ENCODE measurements around the gene CA7. TPM values are rescaled to one million over a fixed set of nuclear protein-coding genes. Genes with fewer than 3 reads are reported as not detected.

CA7 gene
- total RNA-seq, 4 donors from 2014 or later = 107 to 237 (median 152) TPM

- H3K4me3 ChIP-seq = no peak overlapping the region
- H3K36me3 ChIP-seq = no peaks in the 10 kb centered on the region
- H3K27me3 ChIP-seq = peaks cover 32% of the 10 kb centered on the region
- TF ChIP-seq POLR2A (IDR thresholded peaks at IDR 0.05) (no peak), EP300 (IDR thresholded peaks at IDR 0.05; ENCODE audit: low read depth) (no peak), CTCF (IDR thresholded peaks at IDR 0.05) (no peak), POLR2AphosphoS5 (IDR thresholded peaks at IDR 0.05) (no peak)
- 92% methylated on average over 6 of the region's 6 CpGs; no CpG with 5 or more reads in 1 of the 2 donors for WGBS, 2 donors (ENCODE audit: low coverage in 1 of 2)
- DNase-seq = no peak
- H3K27ac ChIP-seq = no peak overlapping the region
- peaks cover 4 to 14% (median 12%) of the 10 kb centered on the region in 4 donors for H3K4me1 ChIP-seq
- intact Hi-C loops (cut with DNase I; ENCODE audit: low total_unique reads) (no loop called here), in situ Hi-C loops (cut with MboI; ENCODE audit: low pct_ligation_motif_present in 1 of 4, low pct_unique_long_range_greater_than_20kb in 1 of 4, low sequenced_read_pairs in 3 of 4) (no loop called here)
- no peaks in the 10 kb centered on the region for H3K9me3 ChIP-seq
Observed at GRCh38 chr16:66846831-66847230, 2.6 kb downstream of the CA7 start.

- H3K36me3 ChIP-seq = no peaks in the 10 kb centered on the region
- intact Hi-C loops (cut with DNase I; ENCODE audit: low total_unique reads) = loop anchor here (2.0 kb wide), 1 partner anchor 45 kb away; no protein-coding TSS in a partner anchor
- in situ Hi-C loops (cut with MboI; ENCODE audit: low pct_ligation_motif_present in 1 of 4, low pct_unique_long_range_greater_than_20kb in 1 of 4, low sequenced_read_pairs in 3 of 4) = no loop called here
- no peak for DNase-seq
- peaks cover 32% of the 10 kb centered on the region for H3K27me3 ChIP-seq
- H3K4me1 ChIP-seq = peaks cover 4 to 14% (median 12%) of the 10 kb centered on the region in 4 donors
- no peak overlapping the region for H3K27ac ChIP-seq
- no peak overlapping the region for H3K4me3 ChIP-seq
- H3K9me3 ChIP-seq = no peaks in the 10 kb centered on the region
- TF ChIP-seq EP300 (IDR thresholded peaks at IDR 0.05; ENCODE audit: low read depth) (no peak), POLR2AphosphoS5 (IDR thresholded peaks at IDR 0.05) (no peak), CTCF (IDR thresholded peaks at IDR 0.05) (no peak), POLR2A (IDR thresholded peaks at IDR 0.05) (no peak)
- 68 to 87% methylated on average over 4 to 6 of the region's 6 CpGs for WGBS, 2 donors (ENCODE audit: low coverage in 1 of 2)
Observed at GRCh38 chr16:66847533-66848067, 3.4 kb downstream of the CA7 start.

GRCh38 chr16:66848172-66848571 lies 4.0 kb downstream of the CA7 start:
- in situ Hi-C loops (cut with MboI; ENCODE audit: low pct_ligation_motif_present in 1 of 4, low pct_unique_long_range_greater_than_20kb in 1 of 4, low sequenced_read_pairs in 3 of 4) = no loop called here
- Histone ChIP-seq H3K27me3 (peaks cover 32% of the 10 kb centered on the region), H3K9me3 (no peaks in the 10 kb centered on the region), H3K36me3 (no peaks in the 10 kb centered on the region), H3K27ac (no peak overlapping the region), H3K4me1 (peaks cover 4 to 14% (median 12%) of the 10 kb centered on the region in 4 donors), H3K4me3 (no peak overlapping the region)
- 83 to 86% methylated on average over 1 to 2 of the region's 2 CpGs for WGBS, 2 donors (ENCODE audit: low coverage in 1 of 2)
- intact Hi-C loops (cut with DNase I; ENCODE audit: low total_unique reads) = loop anchor here (2.0 kb wide), 1 partner anchor 45 kb away; no protein-coding TSS in a partner anchor
- TF ChIP-seq POLR2A (IDR thresholded peaks at IDR 0.05) = no peak
- TF ChIP-seq CTCF (IDR thresholded peaks at IDR 0.05) = no peak
- TF ChIP-seq POLR2AphosphoS5 (IDR thresholded peaks at IDR 0.05) = no peak
- no peak for DNase-seq

GRCh38 chr16:66849021-66849420 lies 4.8 kb downstream of the CA7 start:
- H3K9me3 ChIP-seq = no peaks in the 10 kb centered on the region
- WGBS, 2 donors (ENCODE audit: low coverage in 1 of 2) = 93% methylated on average over 2 of the region's 2 CpGs; no CpG with 5 or more reads in 1 of the 2 donors

More at GRCh38 chr16:66849021-66849420, 4.8 kb downstream of the CA7 start:
- TF ChIP-seq POLR2A (IDR thresholded peaks at IDR 0.05) = no peak
- H3K4me3 ChIP-seq = no peak overlapping the region
- peaks cover 28% of the 10 kb centered on the region for H3K27me3 ChIP-seq
- no peak overlapping the region for H3K27ac ChIP-seq
- no peaks in the 10 kb centered on the region for H3K36me3 ChIP-seq
- in situ Hi-C loops (cut with MboI; ENCODE audit: low pct_ligation_motif_present in 1 of 4, low pct_unique_long_range_greater_than_20kb in 1 of 4, low sequenced_read_pairs in 3 of 4) (no loop called here), intact Hi-C loops (cut with DNase I; ENCODE audit: low total_unique reads) (loop anchor here (2.0 kb wide), 1 partner anchor 46 kb away; no protein-coding TSS in a partner anchor)
- peaks cover 4 to 13% (median 12%) of the 10 kb centered on the region in 4 donors for H3K4me1 ChIP-seq
- no peak for DNase-seq

Data from transverse colon (tissue), 4 donors.